ENCODE measurements around the gene MLF1.

MLF1 gene

DNA sequence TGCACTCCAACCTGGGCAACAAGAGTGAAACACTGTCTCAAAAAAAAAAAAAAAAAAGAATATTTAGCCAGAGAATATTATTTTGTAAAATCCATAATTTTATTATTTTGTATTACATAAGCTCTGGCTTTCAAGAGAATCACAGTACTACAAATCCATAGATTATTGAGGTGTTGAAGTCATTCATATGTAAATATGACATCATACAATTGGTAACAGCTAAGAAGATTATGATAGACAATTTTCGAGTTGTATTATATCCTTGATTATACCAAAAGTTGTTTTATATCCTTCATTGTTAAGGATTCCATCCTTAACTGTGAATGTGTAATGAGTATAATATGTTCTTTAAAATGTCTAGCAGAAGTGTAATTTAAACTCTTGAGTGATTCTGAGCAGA, 3.7 kb downstream of the MLF1 start:
- no peak for DNase-seq (ENCODE audit: low read depth)

DNA sequence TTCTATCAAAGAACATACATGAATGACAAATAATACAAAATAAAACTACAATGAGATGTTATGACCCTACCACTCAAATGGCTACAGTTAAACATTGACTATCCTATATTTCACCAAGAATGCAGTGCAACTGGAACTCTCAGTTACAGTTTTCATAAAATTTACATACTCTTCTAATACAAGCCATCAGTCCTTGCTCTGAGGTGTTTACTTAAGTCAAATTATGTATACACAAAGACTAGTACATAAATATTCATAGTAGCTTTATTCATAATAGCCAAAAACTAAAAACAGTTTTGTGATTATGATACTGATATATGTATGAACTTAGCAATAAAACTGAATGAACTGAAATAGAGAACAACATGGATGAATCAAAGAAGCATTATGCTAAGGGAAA, 19.2 kb downstream of the MLF1 start:
- no peak for DNase-seq (ENCODE audit: low read depth)

DNA sequence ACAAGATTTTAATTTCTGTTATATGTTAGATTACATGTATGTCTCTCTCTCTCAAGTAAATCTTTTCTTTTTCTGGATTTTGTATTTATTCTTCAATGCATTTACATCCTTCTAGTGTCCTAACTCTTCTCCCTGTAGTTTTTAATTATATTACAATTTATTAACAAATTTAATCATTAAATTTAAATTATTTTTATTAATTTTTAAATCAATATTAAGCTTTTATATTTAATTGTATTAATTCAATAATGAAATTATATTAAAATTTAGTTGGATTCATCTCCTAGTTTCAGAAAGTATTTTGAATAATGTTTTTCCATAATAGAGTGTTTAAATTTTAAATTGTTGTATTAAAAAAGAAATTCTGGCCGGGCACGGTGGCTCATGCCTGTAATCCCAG, 29.8 kb downstream of the MLF1 start:
- DNase-seq (ENCODE audit: low read depth): no peak

DNA sequence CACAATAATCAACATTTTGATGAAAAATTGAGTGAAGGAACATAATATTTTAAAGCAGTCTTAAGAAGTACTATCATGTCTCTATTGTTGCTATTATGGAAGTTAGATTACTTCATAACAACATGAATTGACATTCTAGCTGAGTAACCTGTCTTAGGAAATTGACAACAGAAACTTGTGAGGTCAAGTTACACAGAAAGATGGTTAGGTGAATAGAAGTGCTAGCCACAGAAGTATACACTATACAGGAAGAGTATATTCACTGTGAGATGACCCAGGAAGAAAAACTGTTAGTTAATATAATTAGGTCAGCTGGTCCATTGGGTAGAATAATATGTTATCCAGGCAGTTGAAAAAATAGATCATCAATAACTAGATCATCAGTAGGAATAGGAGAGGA, 31.2 kb downstream of the MLF1 start:
- no peak for DNase-seq (ENCODE audit: low read depth)

DNA sequence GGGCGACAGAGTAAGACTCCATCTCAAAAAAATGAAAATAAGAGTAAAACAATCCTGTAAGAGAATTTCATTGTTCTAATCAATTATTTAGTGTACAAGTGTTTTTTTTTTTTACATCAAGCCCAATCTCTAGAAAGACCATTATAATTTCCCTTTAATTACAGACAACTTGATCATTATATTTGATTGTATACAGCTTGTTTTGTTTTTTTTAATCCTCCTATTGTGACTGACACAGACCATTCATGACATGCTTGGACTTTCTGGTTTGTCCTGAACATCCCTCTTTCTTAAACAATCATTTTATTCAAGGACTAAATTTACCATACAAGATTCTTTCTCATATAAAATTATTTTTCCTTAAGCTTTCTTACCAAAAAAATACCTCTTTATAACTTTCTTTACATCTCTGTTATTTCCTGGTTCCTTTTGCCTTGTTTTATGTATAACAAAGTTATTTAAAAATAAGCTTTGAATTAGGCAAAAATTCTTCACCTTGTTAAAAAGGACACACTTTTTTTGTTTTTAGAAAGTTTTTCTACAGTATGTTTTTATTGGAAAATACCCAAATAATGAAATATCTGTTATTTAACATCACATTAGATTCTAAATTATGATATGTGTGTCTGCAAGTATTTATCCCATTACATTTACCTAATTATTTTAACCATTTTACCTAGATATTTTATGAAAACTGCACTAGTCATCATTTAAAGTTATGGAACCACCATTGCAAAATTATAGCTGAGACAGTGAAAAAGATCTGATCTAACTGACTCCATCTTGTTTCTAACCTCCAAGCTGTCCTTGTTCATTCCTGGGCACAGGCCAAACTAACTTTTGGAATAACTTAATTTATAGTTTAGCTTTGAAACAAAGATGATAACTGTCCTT, 47.2 kb downstream of the MLF1 start:
- DNase-seq (ENCODE audit: low read depth): no peak

DNA sequence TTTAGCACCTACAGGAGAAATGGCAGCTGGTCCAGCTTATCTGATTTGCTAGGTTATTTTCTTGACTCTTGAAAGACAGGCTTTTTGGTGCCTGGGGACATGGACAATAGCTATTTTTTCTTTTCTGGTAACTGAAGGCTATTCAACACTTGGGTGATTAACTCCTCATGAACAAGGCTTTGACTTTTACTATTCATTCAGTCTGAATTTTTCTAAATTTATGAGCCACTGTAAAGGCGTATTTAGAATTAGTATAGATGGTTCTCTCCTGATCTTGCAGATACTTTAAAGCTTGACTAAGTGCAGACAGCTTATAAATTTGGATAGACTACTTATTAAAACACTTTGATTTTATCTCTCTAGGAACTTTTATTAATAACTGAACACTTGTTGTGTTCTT, 54.9 kb downstream of the MLF1 start:
- DNase-seq (ENCODE audit: low read depth): no peak

DNA sequence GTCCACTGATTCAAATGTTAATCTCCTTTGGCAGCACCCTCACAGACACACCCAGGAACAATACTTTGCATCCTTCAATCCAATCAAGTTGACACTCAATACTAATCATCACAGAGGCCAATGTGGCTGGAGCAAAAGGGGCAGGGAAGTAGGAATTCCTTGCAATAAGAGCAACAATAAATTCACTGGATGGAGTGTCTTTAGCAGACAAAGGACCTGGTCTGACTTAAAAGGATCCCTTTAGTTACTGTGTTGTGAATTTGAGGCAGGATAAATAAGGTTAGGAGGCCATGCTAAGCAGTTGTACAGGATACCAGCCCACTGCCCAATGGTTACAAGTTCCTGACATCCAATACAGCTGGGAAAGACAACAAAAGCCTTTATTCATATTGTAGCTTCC, 61.0 kb downstream of the MLF1 start:
- no peak for DNase-seq (ENCODE audit: low read depth)

DNA sequence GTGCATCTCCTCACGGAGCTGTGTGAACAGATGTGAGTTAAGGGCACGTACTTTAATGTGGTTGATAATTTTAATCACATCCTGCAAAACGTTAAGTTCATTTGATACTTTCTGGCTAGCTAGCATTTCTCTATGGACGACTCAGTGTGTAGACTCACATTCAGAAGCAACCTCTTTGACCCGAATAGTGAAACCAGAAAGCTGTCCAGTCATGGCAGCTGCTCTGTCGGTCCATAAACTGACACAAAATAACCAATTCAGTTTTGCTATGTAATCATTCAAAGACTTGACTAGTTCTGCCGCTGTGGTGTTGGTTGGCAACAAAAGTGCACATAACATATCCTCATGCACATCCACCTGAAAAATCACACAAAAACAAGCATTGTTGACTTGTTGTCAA, 69.7 kb downstream of the MLF1 start:
- no peak for DNase-seq (ENCODE audit: low read depth)

DNA sequence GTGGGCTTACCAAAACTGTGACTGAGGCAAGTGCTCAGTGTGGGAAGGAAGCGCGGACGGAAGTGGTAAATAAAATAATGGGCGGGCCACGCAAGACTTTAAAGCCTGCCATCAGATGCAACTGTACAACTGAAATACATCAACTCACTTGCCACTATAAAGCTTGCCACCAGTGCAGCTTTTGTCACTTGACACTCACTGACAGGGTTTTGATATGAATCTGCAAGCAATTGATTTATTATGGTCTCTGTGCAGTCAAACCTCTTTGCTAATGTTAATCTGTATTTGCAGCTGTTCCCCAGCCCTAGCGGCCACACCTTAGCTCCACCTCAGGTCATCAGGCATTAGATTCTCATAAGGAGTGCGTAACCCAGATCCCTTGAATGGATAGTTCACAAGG, 71.0 kb downstream of the MLF1 start:
- no peak for DNase-seq (ENCODE audit: low read depth)

DNA sequence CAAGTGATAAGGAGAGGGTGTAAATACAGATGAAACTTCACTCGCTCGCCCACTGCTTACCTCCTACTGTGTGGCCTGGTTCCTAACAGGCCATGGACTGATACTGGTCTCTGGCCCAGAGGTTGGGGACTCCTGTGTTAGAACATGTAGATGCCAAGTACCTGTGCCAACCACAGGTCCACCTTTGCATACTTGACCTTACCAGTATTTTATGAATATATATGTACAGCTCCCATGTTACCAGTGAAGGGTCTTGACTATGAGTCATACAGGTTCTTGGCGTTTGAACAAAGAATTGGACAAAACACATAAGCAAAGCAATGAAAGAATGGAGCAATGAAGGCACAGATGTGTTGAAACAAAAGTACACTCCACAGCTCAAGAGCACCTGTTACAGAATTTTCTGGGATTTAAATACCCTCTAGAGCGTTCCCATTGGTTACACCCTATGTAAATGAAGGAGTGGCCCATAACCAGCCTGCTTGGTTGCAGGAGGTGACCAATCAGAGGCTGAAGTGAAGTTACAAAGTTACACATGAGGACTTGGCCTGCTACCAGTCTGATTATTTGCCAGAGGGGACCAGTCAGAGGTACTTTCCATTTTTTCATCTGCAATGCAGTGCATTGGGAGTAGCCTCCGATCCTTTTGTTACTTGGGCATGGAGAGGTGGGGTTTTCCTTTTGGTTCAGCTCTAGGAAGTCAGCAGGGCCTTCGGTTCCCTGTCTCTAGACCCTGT, 71.6 kb downstream of the MLF1 start:
- DNase-seq (ENCODE audit: low read depth): no peak

DNA sequence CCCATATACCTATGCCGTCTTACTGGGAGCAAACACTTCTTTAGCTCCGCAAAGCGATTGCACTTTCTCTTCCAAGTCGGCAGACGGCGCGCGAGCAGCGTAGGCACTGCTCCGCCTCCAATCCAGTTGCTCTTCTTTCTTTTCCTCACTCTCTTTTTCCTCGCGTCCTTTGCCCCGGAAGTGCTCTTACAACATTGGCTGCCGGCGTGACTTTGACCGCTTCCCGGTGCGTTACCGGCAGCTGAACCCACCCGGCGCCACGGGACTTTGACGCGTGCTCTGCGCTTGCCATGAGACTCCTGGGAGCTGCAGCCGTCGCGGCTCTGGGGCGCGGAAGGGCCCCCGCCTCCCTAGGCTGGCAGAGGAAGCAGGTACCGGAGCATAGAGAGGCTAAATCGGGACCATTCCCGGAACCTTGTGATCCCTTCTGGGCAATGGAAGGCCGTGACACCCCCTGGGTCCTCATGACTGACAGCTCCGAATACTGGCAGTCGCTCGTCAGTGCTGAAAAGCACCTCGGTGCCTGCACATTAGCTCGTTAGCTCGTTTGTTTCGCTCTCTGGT, 73.4 kb downstream of the MLF1 start, which contains the start of gene GFM1:
GFM1 (plus strand) TSS at position 183 of the 564 bp plus-strand sequence; CDS start at position 291, 108 bp downstream.
- DNase-seq (ENCODE audit: low read depth): peak; percentile 83

DNA sequence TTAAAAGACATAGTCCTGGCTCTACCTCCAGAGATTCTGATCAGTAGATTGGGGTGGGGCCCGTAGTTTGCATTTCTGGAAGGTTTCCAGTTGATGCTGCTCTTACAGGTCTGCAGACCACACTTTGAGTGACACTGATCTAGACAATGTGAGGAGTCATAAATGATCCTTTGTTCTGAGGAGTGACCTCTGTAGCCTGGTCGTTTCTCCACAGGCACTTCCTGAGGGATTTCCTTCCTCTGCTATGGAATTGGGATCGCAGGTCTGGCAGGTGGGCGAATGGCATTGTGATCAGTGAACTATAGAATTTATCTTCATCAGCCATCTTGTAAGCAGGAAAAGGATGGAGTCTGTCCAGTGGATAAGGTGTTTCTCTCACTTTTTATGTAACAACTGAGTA, 78.8 kb downstream of the MLF1 start:
- no peak for DNase-seq (ENCODE audit: low read depth)

DNA sequence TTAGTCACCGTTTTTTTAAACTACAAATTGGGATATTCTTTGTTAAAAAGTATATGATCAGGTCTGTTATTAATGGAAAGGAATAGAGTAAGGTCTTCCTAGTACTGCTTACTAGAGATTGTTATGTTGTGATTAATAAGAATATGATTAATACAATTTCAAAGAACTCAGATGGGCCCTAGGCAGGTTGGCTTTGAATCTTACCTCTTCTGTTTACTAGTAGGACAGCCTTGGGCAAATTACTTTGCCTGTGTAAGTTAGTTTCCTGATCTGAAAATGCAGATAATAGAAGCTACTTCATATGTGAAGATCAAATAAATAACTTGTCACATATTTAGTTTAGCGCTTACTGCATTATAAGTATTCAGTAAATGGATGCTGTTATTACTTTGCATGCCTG, 80.2 kb downstream of the MLF1 start:
- no peak for DNase-seq (ENCODE audit: low read depth)

DNA sequence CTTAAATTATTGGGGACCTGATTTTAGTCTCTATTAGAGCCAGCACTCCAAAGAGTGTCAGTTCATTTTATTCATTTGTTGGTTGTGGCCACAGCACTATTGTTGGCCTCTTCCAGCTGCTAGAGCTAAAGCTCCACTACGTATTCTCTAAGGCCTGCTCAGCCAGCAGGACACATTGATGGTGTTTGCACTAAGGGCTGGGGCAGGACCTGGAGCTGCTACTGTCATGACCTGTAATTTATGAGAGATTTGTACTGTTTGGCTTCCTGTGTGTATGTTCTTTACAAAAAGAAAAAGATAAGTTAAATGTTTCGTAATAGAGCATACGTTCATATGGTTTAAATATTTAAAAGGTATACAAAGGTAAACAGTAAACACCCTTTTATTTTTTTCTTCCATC, 81.5 kb downstream of the MLF1 start:
- DNase-seq (ENCODE audit: low read depth): no peak
